Measurements from ENCODE around the gene GPATCH3. TPM values are rescaled to one million over a fixed set of nuclear protein-coding genes. Genes with fewer than 3 reads are reported as not detected.
"Not testable (repeated sequence)": the region's sequence is repeated elsewhere in the genome, so short reads cannot be mapped to it uniquely, and the experiment has no call there.

The GPATCH3 gene
- polyA plus RNA-seq, 1 donor (not counting 4 experiments of a cell fraction or from before 2014, with no cell fraction given), result 5.7 TPM

DNA sequence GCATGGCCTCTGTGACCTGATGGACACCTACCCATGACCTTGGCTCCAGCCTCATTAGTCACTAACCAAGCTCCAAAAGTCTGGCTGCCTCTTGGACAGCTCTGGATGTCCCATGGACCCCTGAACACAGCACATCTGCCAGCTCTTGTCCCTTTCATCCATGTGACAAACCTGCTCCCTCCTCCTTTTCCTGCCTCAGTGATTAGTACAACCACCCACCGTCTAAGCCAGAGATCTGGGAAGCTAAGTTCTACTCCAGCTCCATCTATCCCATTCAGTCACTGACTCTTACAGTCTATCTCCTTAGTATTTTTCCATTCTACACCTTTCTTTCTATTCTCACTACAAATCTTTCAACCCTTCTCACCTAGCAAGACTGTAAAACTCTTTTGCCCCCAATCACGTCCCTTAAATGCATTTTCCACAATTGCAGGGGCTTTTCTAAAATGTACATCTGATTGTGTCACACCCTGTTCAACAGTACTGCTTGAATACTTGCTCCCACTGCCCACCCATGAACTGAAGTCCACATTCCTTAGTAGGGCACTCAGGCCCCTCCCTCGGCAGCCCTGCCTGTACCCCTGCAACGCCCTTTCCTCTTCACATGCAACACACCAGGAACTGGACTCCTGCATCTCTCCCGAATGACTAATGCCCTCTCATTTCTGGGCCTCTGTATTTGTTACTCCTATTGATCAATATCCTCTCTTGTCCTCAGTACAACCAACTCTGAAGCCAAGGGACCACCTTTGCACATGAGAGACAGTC, 17.4 kb downstream of the GPATCH3 start:
- peaks cover 2% of the 10 kb centered on the region for H4K20me1 ChIP-seq (ENCODE audit: control insufficient read depth, extremely low read depth, insufficient read depth, low read length)
- DNase-seq (ENCODE audit: low read depth, low spot score), result no peak
- dilution Hi-C loops (cut with MboI; ENCODE audit: extremely low pct_ligation_motif_present, low sequenced_read_pairs), result no loop called here

GRCh38 chr1:26881611-26882010, 18.7 kb downstream of the GPATCH3 start:
- H3K9ac ChIP-seq (ENCODE audit: control insufficient read depth, extremely low read depth, insufficient read depth, low read length); H3K4me3 ChIP-seq (ENCODE audit: control insufficient read depth in 2 of 3, extremely low read depth in 1 of 3, insufficient read depth in 2 of 3, low read depth in 1 of 3, low read length in 3 of 3); dilution Hi-C loops (cut with MboI; ENCODE audit: extremely low pct_ligation_motif_present, low sequenced_read_pairs); H3K9me1 ChIP-seq (ENCODE audit: control insufficient read depth, extremely low read depth, insufficient read depth, low read length); H3K4me2 ChIP-seq (ENCODE audit: control insufficient read depth, extremely low read depth, insufficient read depth, low read depth, low read length); H3K27me3 ChIP-seq (ENCODE audit: control insufficient read depth, extremely low read depth, insufficient read depth, low read length); H4K20me1 ChIP-seq (ENCODE audit: control insufficient read depth, extremely low read depth, insufficient read depth, low read length); H3K27ac ChIP-seq (ENCODE audit: control insufficient read depth, insufficient read depth, low read length); H2AFZ ChIP-seq (ENCODE audit: control insufficient read depth, low read length); DNase-seq (ENCODE audit: low read depth, low spot score); H3K9me3 ChIP-seq (ENCODE audit: control insufficient read depth, low read depth, low read length); FAIRE-seq: not testable (repeated sequence)
- peaks cover 46 to 60% of the 10 kb centered on the region in 2 experiments for H3K36me3 ChIP-seq (ENCODE audit: control insufficient read depth in 2 of 2, extremely low read depth in 1 of 2, insufficient read depth in 2 of 2, low read length in 2 of 2)
- peaks cover 12% of the 10 kb centered on the region for H3K79me2 ChIP-seq (ENCODE audit: control insufficient read depth, insufficient read depth, low read length)
- peaks cover 18% of the 10 kb centered on the region for H3K4me1 ChIP-seq (ENCODE audit: control insufficient read depth, extremely low read depth, insufficient read depth, low read length)

More for the DNA sequence above, 17.4 kb downstream of the GPATCH3 start:
- H3K9me1 ChIP-seq (ENCODE audit: control insufficient read depth, extremely low read depth, insufficient read depth, low read length), result no peaks in the 10 kb centered on the region
- no peak for FAIRE-seq
- peaks cover 6% of the 10 kb centered on the region for H3K4me1 ChIP-seq (ENCODE audit: control insufficient read depth, extremely low read depth, insufficient read depth, low read length)
- H3K79me2 ChIP-seq (ENCODE audit: control insufficient read depth, insufficient read depth, low read length), result peaks cover 14% of the 10 kb centered on the region
- no peak overlapping the region for H3K9ac ChIP-seq (ENCODE audit: control insufficient read depth, extremely low read depth, insufficient read depth, low read length)
- no peaks in the 10 kb centered on the region for H3K9me3 ChIP-seq (ENCODE audit: control insufficient read depth, low read depth, low read length)
- no peak overlapping the region for H3K4me2 ChIP-seq (ENCODE audit: control insufficient read depth, extremely low read depth, insufficient read depth, low read depth, low read length)
- H2AFZ ChIP-seq (ENCODE audit: control insufficient read depth, low read length), result no peak overlapping the region
- TF ChIP-seq CTCF (optimal IDR thresholded peaks at IDR 0.05 in 1 of 3, IDR thresholded peaks at IDR 0.05 in 1 of 3, conservative IDR thresholded peaks at IDR 0.05 in 1 of 3; ENCODE audit: extremely low read depth in 1 of 3, insufficient read depth in 2 of 3, low read length in 3 of 3) (no peak), EZH2 (IDR thresholded peaks at IDR 0.05; ENCODE audit: low read length) (no peak)
- no peak overlapping the region for H3K4me3 ChIP-seq (ENCODE audit: control insufficient read depth in 2 of 3, extremely low read depth in 1 of 3, insufficient read depth in 2 of 3, low read depth in 1 of 3, low read length in 3 of 3)
- H3K27me3 ChIP-seq (ENCODE audit: control insufficient read depth, extremely low read depth, insufficient read depth, low read length), result no peaks in the 10 kb centered on the region
- peaks cover 43 to 52% of the 10 kb centered on the region in 2 experiments for H3K36me3 ChIP-seq (ENCODE audit: control insufficient read depth in 2 of 2, extremely low read depth in 1 of 2, insufficient read depth in 2 of 2, low read length in 2 of 2)
- no peak overlapping the region for H3K27ac ChIP-seq (ENCODE audit: control insufficient read depth, insufficient read depth, low read length)

All from keratinocyte (primary cell).